GM19452 (cell line): ENCODE data around the gene SLC18A2.

Source experiments
- ATAC-seq: cut with Tn5 transposase; IDR thresholded peaks from one replicate; pipeline ENCODE4 v1.9.1; 2021; ENCODE audit not compliant: unreplicated experiment

SLC18A2 gene

DNA sequence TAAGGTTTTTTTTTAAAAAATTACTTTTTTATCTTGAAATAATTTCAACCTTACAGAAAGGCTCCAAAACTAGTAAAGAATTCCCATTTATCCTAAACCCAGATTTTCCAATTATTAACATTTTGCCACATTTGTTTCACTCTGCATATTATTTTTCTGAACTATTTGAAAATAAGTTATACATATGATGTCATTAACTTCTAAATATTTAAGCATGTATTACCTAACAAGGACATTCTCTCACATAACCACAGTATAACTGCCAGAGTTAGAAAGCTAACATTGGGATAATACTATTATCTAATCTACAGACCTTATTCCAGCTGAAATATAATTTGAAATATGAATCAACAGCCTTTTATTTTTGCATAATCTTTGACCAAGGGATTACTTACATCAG, 65.8 kb downstream of the SLC18A2 start:
- no peak for ATAC-seq

DNA sequence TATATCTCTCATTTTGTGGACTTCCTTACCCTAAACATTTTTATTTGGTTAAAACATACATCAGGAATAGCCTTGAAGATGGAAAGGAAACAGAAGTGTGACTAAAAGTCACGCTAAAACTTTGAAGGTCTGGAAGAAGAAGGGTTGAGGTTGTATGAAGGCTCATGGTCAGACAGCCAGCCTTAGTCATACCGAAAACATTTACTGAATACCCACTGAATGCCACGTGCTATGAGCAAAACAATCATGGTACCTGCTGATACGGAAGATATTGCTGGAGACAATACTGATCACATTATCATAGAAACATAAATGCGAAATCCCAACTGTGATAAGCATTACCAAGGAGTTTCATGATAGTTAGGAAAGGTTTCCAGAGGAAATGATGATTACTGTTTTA, 70.3 kb downstream of the SLC18A2 start:
- no peak for ATAC-seq

DNA sequence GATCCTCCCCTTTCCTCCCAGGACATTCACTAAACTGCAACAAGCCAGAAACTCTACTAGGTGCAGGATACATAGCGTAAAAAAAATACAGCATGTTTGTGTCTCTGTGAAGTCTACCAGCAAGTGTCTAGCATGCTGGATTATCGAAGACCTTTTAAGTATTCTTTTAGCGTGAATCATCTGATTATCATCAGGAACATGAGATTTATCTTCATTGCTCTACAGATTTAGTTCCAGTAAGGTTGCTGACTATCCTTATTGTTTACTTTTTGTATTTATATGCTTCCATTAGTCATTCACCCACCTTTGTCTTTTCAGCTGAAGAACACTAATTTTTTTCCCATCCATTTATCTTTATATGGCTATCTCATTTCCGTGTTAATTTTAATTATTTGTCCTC, 71.5 kb downstream of the SLC18A2 start:
- ATAC-seq = no peak

DNA sequence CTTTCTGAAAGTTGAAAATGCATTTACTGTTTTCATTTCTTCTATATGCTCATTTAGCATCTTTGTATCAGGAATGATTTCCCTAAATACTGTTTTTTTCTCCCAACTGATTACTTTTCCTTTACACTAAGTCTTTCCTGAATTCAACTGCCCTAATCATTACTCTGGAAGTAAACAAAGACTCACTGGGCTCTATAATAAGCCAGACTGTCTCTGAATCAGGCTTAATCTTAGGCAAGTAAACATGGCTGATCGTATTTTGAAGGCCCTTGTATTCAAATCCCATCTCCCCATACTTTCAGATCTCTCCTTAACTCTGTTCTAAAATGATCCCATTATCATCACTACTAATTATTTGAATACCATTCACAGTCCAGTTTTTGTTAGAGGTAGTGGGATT, 72.7 kb downstream of the SLC18A2 start:
- no peak for ATAC-seq

DNA sequence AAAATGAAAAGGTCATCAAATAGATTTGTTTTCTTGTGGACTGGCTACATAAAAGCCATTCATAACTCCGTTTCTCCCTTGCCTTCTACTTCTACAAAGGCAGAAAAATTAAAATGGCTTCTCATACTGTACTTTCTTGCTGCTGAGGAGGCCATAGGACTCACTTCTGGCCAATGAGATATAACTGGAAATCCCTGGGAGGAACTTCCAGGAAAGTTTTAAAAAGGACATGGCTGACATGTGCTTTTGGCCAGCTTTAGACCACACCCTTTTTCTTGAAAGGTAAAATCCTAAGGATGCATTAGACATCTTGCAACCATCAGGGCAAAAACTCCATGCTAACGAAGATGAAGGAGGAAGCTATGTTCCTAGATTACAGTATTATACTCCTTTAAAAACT, 75.8 kb downstream of the SLC18A2 start:
- ATAC-seq = no peak

DNA sequence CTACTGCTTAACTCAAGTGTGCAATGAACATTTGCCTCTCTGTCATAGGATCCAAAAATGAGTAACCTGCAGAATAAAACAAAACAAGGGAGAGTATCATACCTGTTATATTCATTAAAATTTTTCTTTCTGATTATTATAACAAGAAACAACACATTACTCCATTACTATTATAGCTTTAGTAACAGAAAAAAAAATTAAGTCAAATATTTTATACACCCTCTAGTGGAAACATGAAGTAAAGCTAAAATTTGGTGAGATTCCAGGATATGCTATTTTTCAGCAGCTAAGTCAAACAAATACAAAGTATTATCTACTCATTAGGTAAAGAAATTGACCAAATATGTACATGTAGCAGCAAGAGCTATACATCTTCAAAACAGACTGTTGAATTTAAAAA, 78.0 kb downstream of the SLC18A2 start:
- no peak for ATAC-seq

DNA sequence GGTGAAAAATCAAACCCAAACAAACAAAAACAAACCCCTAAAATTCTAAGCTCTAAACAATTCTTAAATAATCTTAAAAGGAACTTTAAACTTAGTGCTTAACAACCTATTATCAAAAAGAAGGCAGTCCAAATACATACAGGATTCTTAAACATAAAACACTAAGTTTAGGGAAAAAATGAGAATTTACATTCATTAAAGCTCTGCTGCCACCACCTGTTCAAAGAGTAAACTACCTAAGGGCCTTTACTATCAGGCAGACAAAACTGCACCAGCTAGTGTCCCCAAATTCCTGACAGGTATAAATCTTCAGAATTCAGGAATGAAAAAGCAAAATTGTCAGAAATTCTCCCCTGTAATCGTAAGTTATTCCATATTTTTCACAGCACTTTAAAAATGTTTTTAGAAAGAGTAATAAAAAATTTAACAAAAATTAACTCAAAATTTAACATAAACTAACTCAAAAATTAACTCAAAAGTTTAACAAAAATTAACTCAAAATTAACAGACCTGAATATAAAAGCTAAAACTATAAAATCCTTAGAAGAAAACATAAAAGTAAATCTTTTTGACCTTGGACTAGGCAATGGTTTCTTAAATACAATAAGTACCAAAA, 79.2 kb downstream of the SLC18A2 start:
- ATAC-seq = peak; percentile 75

DNA sequence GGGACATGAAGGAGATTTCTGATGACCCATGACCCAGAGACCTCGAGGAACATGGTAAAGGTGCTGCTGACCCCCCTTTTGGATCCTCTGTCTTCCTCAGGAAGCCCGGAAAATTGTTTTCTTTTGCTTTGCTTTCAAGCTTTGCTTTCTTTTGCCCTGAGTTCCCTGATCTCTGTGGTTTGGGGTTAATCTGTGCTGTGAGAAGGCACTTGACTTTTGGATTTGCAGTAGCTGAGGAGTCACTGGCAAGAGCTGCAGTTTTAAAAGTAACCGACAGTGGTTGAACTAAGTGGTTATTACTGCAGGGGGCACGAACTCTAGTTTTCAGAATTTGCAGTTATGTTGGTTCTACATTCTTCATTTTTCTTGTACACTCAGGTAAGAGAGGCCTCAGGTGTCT, 81.3 kb downstream of the SLC18A2 start:
- no peak for ATAC-seq

DNA sequence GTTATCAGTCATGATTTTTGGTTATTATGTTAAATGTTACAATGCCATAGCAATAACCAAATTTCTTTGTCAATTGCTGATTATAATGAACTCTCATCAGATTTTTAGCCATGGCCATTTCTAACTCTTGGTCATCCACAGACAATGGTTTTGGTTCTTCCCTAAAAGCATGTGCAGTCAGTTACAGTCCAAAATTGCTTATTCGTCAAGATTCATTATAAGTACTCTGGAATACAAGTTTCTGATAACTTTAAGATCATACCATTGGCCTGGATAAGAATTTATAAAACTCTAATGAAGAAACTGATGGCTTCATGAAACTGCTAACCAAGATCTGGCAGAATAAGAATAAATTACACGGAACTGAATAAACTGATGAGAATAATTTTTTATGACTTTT, 83.5 kb downstream of the SLC18A2 start:
- ATAC-seq = no peak

DNA sequence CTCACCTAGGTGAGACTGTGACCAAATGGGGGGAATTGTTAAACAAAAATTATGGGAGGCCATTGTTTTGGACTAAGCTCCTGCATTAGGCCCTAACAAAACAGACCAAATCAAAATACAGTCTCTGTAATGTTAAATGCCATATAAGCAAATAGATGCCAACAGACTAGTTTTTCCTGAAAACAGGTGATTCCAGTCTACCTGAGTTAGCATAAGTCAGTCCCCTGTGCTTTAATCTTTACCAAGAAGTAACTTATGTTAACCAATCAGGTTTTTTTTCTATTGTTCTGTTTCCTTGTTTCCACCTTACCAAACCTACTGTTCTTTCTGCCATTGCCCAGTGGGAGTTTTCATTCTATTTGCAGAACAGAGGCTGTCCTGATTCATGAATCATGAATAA, 86.3 kb downstream of the SLC18A2 start:
- no peak for ATAC-seq
